SK-N-SH treated with all-trans-retinoic acid at 6 μM for 48 hours (cell line): ENCODE measurements around the gene CRCP.

Experiments
- ARNTL ChIP-seq: fragments of 450-650 bp; formaldehyde crosslinking; IDR thresholded peaks from 2 replicates; pipeline ENCODE4 v1.5.0; 2020; ENCODE audit warnings: low read depth, mild to moderate bottlenecking, moderate library complexity, borderline replicate concordance
- ESRRG ChIP-seq: fragments of 250-450 bp; sonication (Bioruptor Pico); IDR thresholded peaks from 2 replicates; pipeline ENCODE4 v1.6.1; 2021; ENCODE audit warnings: mild to moderate bottlenecking
- OSR1 ChIP-seq: fragments of 250-450 bp; sonication (Bioruptor Pico); IDR thresholded peaks from 2 replicates; pipeline ENCODE4 v1.8.0; 2022; ENCODE audit warnings: moderate library complexity, mild to moderate bottlenecking, inconsistent platforms
- PATZ1 ChIP-seq: fragments of 250-450 bp; sonication (Bioruptor Pico); IDR thresholded peaks from 2 replicates; pipeline ENCODE4 v1.8.0; 2020; ENCODE audit warnings: mild to moderate bottlenecking, moderate library complexity, borderline replicate concordance

GRCh38 chr7:66189695-66190503 is 75.3 kb downstream of the CRCP start:
- TF ChIP-seq OSR1 (CRISPR knock-in tag) (no peak), PATZ1 (CRISPR knock-in tag) (no peak), ARNTL (CRISPR knock-in tag) (no peak), ESRRG (CRISPR knock-in tag) (no peak)
